NCI-H748 treated with DMSO at 0.1 percent for 48 hours (cell line): ENCODE data around the gene CPPED1.

Source experiments
- DNase-seq: peaks from one replicate; lab custom pipeline; 2025; lab: John Stamatoyannopoulos, UW

CPPED1 gene

GRCh38 chr16:12680531-12680930 is 123.2 kb downstream of the CPPED1 start:
- no peak for DNase-seq

GRCh38 chr16:12679660-12680272 is 123.9 kb downstream of the CPPED1 start:
- DNase-seq, result no peak

- no peak for DNase-seq
Measured at GRCh38 chr16:12678983-12679382, 124.7 kb downstream of the CPPED1 start.

- no peak for DNase-seq
Measured at GRCh38 chr16:12677502-12677901, 126.2 kb downstream of the CPPED1 start.

- DNase-seq, result no peak
Measured at GRCh38 chr16:12675852-12676251, 127.8 kb downstream of the CPPED1 start.

GRCh38 chr16:12675046-12675445 is 128.6 kb downstream of the CPPED1 start:
- DNase-seq, result no peak

GRCh38 chr16:12674524-12674923 is 129.2 kb downstream of the CPPED1 start:
- no peak for DNase-seq

GRCh38 chr16:12674071-12674470 is 129.6 kb downstream of the CPPED1 start:
- no peak for DNase-seq

- DNase-seq, result no peak
Measured at GRCh38 chr16:12673466-12673865, 130.2 kb downstream of the CPPED1 start.

- DNase-seq, result no peak
Measured at GRCh38 chr16:12672986-12673385, 130.7 kb downstream of the CPPED1 start.

GRCh38 chr16:12669908-12670307 is 133.8 kb downstream of the CPPED1 start:
- DNase-seq, result no peak

GRCh38 chr16:12667909-12668308 is 135.8 kb downstream of the CPPED1 start:
- DNase-seq, result no peak

- DNase-seq, result no peak
Measured at GRCh38 chr16:12664164-12664733, 139.4 kb downstream of the CPPED1 start.

GRCh38 chr16:12661656-12662172 is 142.0 kb downstream of the CPPED1 start:
- no peak for DNase-seq

- no peak for DNase-seq
Measured at GRCh38 chr16:12659871-12660270, 143.8 kb downstream of the CPPED1 start.

- no peak for DNase-seq
Measured at GRCh38 chr16:12658506-12658905, 145.2 kb downstream of the CPPED1 start.

- DNase-seq, result no peak
Measured at GRCh38 chr16:12655537-12655936, 148.2 kb downstream of the CPPED1 start.

GRCh38 chr16:12653820-12654392 is 149.8 kb downstream of the CPPED1 start:
- DNase-seq, result no peak

- no peak for DNase-seq
Measured at GRCh38 chr16:12652924-12653323, 150.8 kb downstream of the CPPED1 start.

GRCh38 chr16:12651765-12652512 is 151.7 kb downstream of the CPPED1 start:
- peak; percentile 63 for DNase-seq

- no peak for DNase-seq
Measured at GRCh38 chr16:12649356-12649755, 154.3 kb downstream of the CPPED1 start.

- DNase-seq, result no peak
Measured at GRCh38 chr16:12646490-12647274, 157.0 kb downstream of the CPPED1 start.
